HG02610 (cell line): ENCODE results near the gene TMEM192.
"Not testable (repeated sequence)": the region's sequence is repeated elsewhere in the genome, so short reads cannot be mapped to it uniquely, and the experiment has no call there.

Experiments used
- ATAC-seq: cut with Tn5 transposase; IDR thresholded peaks from one replicate; pipeline ENCODE4 v1.9.1; 2021; ENCODE audit warnings: mild to moderate bottlenecking, moderate library complexity; ENCODE audit not compliant: unreplicated experiment

TMEM192 gene

GRCh38 chr4:165094873-165095272 is 17.8 kb downstream of the TMEM192 start:
- no peak for ATAC-seq

- ATAC-seq: not testable (repeated sequence)
These were observed 20.5 kb downstream of the TMEM192 start for GRCh38 chr4:165092187-165092586.

GRCh38 chr4:165088366-165088765 is 24.3 kb downstream of the TMEM192 start:
- ATAC-seq: no peak

DNA sequence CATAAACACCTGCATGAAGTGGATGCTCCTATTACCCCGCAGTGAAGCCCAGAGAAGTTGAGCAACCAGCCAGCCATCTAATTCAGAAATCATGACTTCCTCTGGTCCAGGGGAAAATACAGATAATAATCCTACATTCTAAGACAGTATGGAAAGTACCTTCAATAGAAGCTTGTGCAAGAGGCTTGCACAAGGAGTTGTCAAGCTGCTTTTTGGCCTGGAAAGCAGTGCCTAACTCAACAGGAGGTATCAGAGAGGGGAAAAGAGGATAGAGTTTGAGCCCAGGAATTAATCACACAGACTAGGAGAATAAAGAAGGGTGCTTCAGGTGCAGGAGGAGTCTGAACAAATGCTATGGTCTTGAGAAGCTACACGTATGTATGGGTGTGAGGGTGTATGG is 26.7 kb downstream of the TMEM192 start:
- ATAC-seq: no peak

GRCh38 chr4:165084787-165085186 is 27.9 kb downstream of the TMEM192 start:
- not testable (repeated sequence) for ATAC-seq

DNA sequence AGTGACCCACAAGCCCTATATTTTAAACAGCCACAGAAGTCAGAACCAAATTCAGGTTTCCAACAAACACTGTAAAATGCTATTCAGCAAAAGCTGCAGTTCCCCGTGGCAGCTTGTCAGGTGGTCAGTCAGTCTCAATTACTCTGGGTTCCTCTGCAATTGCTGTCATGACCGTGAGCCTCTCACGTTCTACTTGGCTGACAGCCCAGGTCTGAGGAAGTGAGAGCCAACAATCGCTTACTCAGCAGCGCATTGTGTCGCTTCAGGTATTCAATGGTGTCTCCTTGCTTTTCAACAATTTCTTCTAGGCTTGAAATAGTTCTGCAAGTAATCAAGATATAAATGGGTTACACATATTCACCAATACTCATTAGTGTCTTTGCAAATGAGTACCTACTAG is 33.2 kb downstream of the TMEM192 start:
- no peak for ATAC-seq

DNA sequence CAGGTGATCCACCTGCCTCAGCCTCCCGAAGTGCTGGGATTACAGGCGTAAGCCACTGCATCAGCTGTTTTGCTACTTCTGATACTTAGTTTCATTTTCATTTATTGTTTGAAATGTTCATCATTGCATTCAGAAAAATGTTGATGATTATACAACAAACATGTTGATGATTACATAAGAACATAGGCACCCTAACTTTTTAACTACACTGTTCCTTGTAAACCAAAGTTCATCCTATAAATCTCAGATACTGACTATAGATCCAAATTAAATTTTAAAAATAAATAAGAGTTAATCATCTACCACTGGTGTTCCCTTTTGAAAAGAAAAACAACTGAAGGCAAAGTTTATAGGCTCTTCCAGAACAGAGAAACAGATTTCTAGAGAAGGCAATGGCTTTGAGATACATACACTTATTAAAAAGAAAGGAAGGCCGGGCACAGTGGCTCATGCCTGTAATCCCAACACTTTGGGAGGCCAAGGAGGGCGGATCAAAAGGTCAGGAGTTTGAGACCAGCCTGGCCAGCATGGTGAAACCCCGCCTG is 35.6 kb downstream of the TMEM192 start:
- no peak for ATAC-seq

- not testable (repeated sequence) for ATAC-seq
These were observed 39.3 kb downstream of the TMEM192 start for GRCh38 chr4:165073346-165073745.

DNA sequence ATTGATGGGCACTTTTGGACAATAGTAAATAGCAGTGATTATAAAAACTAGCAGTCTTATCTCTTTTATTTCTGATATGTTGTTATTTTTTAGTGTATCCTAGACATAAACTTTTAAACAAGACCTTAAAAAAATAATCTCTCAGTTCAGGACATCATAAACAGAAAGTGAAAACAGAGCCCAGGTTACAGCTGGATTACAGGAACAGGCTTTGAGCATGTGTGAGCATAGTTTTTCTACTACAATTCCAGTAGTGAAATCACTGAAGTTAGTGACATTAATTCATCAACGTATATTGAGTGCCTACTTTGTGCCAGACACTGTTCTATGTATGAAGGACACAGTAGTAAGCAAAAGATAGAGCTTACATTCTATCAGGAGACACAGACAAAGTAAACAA is 42.1 kb downstream of the TMEM192 start:
- no peak for ATAC-seq

DNA sequence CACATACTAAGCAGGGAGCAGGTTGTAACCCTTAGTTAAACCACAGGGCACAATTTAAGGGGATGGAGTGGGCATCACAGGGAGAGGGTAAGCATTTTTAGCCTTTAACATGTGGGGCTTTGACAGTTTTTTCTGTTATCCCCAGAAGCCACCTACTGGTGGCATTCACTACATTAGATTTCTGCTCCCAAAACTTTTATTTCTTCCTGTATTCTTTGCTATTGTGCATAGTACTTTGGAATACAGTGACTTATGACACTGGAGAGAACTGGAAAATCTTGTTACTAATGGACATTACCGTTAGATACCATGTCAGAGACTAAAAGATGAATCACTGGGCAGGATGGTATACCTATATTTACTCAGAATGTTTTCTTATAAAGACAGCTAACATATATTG is 51.7 kb downstream of the TMEM192 start:
- no peak for ATAC-seq

GRCh38 chr4:165059386-165059785 is 53.3 kb downstream of the TMEM192 start:
- no peak for ATAC-seq

DNA sequence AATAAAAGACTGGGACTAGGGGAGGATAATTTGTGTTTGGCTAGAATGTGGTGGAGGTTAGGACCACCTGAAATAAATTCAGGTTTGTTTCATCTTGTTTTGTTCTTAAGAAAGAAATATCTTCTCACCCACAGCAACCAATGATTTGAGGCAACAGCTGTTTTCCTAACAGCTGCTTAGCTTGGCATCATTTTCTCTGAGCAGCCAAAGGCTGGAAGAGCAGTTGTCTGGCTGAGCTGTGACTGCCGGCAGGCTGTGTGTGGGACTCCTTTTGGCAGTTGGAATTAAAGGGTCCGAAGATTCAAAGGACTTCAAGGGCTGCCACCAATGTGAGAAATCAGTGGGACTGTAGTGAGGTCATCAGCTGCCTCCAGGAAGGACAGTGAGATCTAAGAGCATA is 54.0 kb downstream of the TMEM192 start:
- ATAC-seq: no peak

GRCh38 chr4:165055601-165056000 is 57.1 kb downstream of the TMEM192 start:
- no peak for ATAC-seq

- no peak for ATAC-seq
These were observed 59.0 kb downstream of the TMEM192 start, which contains the start of gene TRIM75 for GRCh38 chr4:165053645-165054044. TSS of gene TRIM75 (plus strand) at chr4:165053866. CDS start at chr4:165059148, 5,282 bp downstream.

DNA sequence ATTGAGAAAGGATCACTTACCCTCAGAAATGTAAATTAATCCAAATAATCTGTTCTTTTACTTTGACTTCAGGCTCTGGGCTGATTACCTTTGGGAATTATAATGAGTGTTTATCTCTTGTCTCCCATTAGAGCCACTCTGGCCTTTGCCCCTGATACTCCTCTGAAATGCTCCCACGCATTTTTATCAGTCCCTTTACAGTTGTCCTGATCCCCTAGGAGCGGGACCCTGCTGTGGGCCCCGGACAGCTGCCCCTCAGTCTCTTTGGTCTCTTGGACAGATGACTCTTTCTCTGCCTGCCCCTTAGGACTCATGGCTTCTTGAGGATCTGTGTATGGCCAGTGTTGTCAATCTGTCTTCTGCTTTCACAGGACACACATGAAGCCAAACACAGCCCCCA is 60.0 kb downstream of the TMEM192 start:
- no peak for ATAC-seq

- no peak for ATAC-seq
These were observed 64.5 kb downstream of the TMEM192 start for GRCh38 chr4:165048170-165048569.

GRCh38 chr4:165031436-165032211 is 81.0 kb downstream of the TMEM192 start, which contains the start of gene TRIM60:
TSS of gene TRIM60 (plus strand) at chr4:165031999. CDS start at chr4:165040073, 8,074 bp downstream.
- no peak for ATAC-seq

GRCh38 chr4:165027762-165028402 is 84.8 kb downstream of the TMEM192 start:
- no peak for ATAC-seq

DNA sequence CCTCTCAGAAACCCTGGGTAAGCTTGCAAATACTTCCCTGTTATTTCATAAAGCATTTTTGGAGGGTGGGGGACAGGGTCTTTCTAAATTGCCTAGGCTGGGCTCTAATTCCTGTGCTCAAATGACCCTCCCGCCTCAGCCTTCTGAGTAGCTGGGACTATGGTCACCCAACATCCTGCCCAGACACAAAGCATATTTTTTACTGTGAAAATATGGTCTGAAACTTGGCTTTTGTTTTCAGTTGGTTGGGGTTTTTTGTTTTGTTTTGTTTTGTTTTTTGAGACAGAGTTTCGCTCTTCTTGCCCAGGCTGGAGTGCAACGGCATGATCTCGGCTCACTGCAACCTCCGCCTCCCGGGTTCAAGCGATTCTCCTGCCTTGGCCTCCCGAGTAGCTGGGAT is 86.9 kb downstream of the TMEM192 start:
- not testable (repeated sequence) for ATAC-seq
